Right atrium auricular region (tissue), 2 donors: ENCODE measurements around the gene EP300. TPM values are rescaled to one million over a fixed set of nuclear protein-coding genes. Genes with fewer than 3 reads are reported as not detected.
"Not testable (repeated sequence)": the region's sequence is repeated elsewhere in the genome, so short reads cannot be mapped to it uniquely, and the experiment has no call there.

Experiments used
- DNase-seq: peaks from one replicate; pipeline ENCODE4 v3.0.0-alpha.2; 2019; ENCODE audit warnings: low spot score
- H3K27ac ChIP-seq, 2 donors: fragments of 200-600 bp; sonication (generic); 1 replicate in 1 of 2; 2 replicates in 1 of 2; pipeline ENCODE4 v1.5.1; 2016 to 2019
- H3K27me3 ChIP-seq, 2 donors: fragments of 200-600 bp; sonication (generic); one replicate each; pipeline versions ENCODE4 v1.5.1 to v1.6.0; 2017 to 2019
- H3K36me3 ChIP-seq: fragments of 200-600 bp; sonication (generic); one replicate; pipeline ENCODE4 v1.5.1; 2016
- H3K4me1 ChIP-seq, 2 donors: fragments of 200-600 bp; sonication (generic); one replicate each; pipeline versions ENCODE4 v1.5.1 to v1.6.0; 2017 to 2019
- H3K4me3 ChIP-seq, 2 donors: fragments of 200-600 bp; sonication (generic); 1 replicate in 1 of 2; 2 replicates in 1 of 2; pipeline ENCODE4 v1.5.1; 2017 to 2019; ENCODE audit warnings: mild to moderate bottlenecking in 1 of 2, moderate library complexity in 1 of 2
- H3K9me3 ChIP-seq, 2 donors: fragments of 200-600 bp; sonication (generic); one replicate each; pipeline ENCODE4 v1.5.1; 2019
- total RNA-seq, 2 donors: library from RNA; depleted of rRNA; stranded (reverse); fragments of >200 nt; gene quantifications; one replicate each; pipeline ENCODE4 v1.1.0, GENCODE V29; 2016
- TF ChIP-seq, protein P1 (sequence below), 2 donors: fragments of 200-600 bp; sonication (generic); IDR thresholded peaks; one replicate each; pipeline ENCODE4 v1.5.1; 2019; ENCODE audit warnings: antibody characterized with exemption in 2 of 2

Gene EP300
- total RNA-seq, 2 donors from 2014 or later: 28.0 to 41.7 TPM

DNA sequence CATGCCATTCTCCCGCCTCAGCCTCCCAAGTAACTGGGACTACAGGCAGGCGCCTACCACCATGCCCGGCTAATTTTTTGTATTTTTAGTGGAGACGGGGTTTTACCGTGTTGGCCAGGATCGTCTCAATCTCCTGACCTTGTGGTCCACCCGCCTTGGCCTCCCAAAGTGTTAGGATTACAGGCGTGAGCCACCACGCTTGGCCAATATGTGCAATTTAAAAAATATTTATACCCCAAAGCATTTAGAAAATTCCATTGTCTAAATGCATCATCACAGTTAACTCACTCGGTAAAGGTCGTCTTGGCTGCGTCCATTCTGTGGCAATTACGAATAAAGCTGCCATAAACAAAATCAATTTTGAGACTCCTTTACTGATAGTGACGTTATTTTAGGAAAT lies 36.2 kb downstream of the EP300 start:
- Histone ChIP-seq H3K4me3 (no peak overlapping the region), H3K4me1 (no peaks in the 10 kb centered on the region), H3K9me3 (no peaks in the 10 kb centered on the region), H3K27me3 (no peaks in the 10 kb centered on the region), H3K27ac (no peak overlapping the region), H3K36me3 (peaks cover 77% of the 10 kb centered on the region)
- TF ChIP-seq, protein P1, sequence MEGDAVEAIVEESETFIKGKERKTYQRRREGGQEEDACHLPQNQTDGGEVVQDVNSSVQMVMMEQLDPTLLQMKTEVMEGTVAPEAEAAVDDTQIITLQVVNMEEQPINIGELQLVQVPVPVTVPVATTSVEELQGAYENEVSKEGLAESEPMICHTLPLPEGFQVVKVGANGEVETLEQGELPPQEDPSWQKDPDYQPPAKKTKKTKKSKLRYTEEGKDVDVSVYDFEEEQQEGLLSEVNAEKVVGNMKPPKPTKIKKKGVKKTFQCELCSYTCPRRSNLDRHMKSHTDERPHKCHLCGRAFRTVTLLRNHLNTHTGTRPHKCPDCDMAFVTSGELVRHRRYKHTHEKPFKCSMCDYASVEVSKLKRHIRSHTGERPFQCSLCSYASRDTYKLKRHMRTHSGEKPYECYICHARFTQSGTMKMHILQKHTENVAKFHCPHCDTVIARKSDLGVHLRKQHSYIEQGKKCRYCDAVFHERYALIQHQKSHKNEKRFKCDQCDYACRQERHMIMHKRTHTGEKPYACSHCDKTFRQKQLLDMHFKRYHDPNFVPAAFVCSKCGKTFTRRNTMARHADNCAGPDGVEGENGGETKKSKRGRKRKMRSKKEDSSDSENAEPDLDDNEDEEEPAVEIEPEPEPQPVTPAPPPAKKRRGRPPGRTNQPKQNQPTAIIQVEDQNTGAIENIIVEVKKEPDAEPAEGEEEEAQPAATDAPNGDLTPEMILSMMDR (IDR thresholded peaks at IDR 0.05): no peak
- no peak for DNase-seq

DNA sequence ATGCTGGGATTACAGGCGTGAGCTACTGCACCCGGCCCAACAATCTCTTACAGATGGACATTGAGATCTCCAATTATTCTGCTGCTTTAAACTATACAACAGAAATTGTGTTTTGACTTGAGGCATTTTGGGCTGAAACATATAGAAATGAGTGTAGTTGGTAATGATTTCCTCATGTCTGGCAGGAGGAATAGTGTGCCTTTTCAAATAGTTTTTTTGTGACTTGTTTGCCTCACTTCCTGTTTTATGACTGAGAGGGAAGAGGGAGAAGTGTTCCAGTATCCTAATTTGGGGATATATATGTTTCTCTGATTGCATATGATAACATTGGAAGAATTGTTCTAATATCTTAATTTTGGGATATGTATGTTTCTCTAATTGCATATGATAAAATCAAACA lies 40.2 kb downstream of the EP300 start:
- no peak for DNase-seq
- TF ChIP-seq, protein P1 (IDR thresholded peaks at IDR 0.05): no peak
- Histone ChIP-seq H3K27ac (no peak overlapping the region), H3K4me1 (no peaks in the 10 kb centered on the region), H3K27me3 (no peaks in the 10 kb centered on the region), H3K9me3 (no peaks in the 10 kb centered on the region), H3K36me3 (peaks cover 87% of the 10 kb centered on the region), H3K4me3 (no peak overlapping the region)

DNA sequence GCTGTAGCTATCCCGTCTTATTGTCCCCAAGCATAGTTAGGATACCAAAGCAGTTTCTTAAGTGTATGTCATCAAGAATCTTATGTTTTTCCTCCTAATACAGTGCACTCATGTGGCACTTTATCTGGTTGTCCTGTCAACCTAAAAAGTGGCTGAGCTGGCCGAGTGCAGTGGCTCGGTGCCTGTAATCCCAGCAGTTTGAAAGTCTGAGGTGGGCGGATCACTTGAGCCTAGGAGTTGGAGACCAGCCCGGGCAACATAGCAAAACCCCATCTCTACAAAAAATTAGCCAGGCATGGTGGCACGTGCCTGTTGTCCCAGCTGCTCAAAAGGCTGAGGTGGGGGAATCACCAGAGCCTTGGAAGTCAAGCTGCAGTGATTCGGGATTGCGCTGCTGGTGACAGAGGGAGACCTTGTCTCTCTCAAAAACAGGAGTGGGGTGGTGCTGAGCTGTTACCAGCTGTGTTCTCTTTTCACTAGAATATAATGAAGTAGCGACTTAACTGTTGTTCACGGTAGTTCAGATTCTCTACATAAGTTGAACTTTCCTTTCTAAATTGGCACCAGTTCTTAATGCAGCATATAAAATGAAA lies 48.1 kb downstream of the EP300 start:
- Histone ChIP-seq H3K27ac (no peak overlapping the region), H3K27me3 (no peaks in the 10 kb centered on the region), H3K4me1 (peaks cover 0 to 8% of the 10 kb centered on the region in 2 donors), H3K4me3 (no peak overlapping the region), H3K36me3 (peaks cover 80% of the 10 kb centered on the region), H3K9me3 (no peaks in the 10 kb centered on the region)
- DNase-seq: no peak
- TF ChIP-seq, protein P1 (IDR thresholded peaks at IDR 0.05): no peak

DNA sequence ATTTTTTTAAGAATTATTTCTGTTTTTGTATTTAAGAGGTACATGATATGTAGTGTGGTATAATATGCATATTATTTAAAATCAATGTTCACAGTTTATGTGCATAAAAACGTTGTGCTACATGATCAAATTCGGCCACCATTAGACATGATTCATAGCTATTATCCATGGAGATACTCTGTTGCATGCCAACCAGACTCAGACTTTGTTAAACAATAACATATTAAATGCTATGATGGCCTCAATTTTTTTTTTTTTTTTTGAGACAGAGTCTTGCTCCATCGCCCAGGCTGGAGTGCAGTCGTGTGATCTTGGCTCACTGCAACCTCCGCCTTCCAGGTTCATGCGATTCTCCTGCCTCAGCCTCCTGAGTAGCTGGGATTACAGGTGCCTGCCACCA lies 53.5 kb downstream of the EP300 start:
- not testable (repeated sequence) for H3K27ac ChIP-seq, H3K4me3 ChIP-seq, H3K9me3 ChIP-seq, DNase-seq, H3K4me1 ChIP-seq, H3K27me3 ChIP-seq
- H3K36me3 ChIP-seq: peaks cover 80% of the 10 kb centered on the region

DNA sequence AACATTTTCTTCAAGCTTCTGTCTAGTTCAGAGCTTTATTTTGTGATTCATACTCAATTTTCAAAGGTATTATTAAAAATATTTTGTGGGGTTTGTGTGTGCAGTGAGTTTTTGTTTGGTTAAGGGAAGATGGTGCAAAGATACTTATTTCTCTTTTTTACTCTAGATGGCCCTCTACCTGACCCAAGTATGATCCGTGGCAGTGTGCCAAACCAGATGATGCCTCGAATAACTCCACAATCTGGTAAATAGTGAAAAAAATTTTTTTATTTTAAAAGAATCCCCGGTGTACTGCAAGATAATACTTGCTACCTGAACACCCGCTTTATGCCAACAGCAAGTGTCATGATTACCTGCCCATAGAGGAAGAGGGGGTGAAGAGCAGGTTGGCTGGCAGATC lies 54.2 kb downstream of the EP300 start:
- Histone ChIP-seq H3K4me3 (no peak overlapping the region), H3K4me1 (no peaks in the 10 kb centered on the region), H3K27ac (no peak overlapping the region), H3K9me3 (no peaks in the 10 kb centered on the region), H3K27me3 (no peaks in the 10 kb centered on the region), H3K36me3 (peaks cover 80% of the 10 kb centered on the region)
- TF ChIP-seq, protein P1 (IDR thresholded peaks at IDR 0.05): no peak
- DNase-seq: no peak

DNA sequence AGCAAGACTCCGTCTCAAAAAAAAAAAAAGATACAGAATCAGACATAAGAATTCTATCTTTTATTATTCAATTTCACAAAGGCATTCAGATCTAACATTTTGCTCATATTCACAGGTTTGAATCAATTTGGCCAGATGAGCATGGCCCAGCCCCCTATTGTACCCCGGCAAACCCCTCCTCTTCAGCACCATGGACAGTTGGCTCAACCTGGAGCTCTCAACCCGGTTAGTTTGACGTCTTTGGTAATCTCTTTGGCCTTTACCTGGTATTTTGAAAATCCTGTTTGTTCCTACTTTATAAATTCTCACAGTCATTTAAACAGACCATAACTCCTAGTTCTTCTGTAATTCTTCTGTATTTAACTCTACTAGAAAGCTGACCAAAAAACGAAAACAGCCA lies 55.3 kb downstream of the EP300 start:
- Histone ChIP-seq H3K36me3 (peaks cover 82% of the 10 kb centered on the region), H3K9me3 (no peaks in the 10 kb centered on the region), H3K4me1 (no peaks in the 10 kb centered on the region), H3K27me3 (no peaks in the 10 kb centered on the region), H3K27ac (no peak overlapping the region), H3K4me3 (no peak overlapping the region)
- DNase-seq: no peak
- TF ChIP-seq, protein P1 (IDR thresholded peaks at IDR 0.05): no peak
